GM12874 (cell line): ENCODE measurements around the gene MRPS17.

Source experiments
- CTCF ChIP-seq: IDR thresholded peaks from 2 replicates; pipeline ENCODE4 v1.5.1; 2011; ENCODE audit warnings: low read depth, mild to moderate bottlenecking, control low read depth, low read length, moderate library complexity; ENCODE audit not compliant: insufficient read depth

MRPS17 gene

GRCh38 chr7:55951637-55952351, at the start of gene MRPS17:
Gene MRPS17, plus strand, starts transcription at chr7:55951877. Its CDS starts 1,319 bp downstream, at chr7:55953196.
- TF ChIP-seq CTCF, result no peak

- TF ChIP-seq CTCF, result no peak
Observed at GRCh38 chr7:55903985-55904759, 47.5 kb upstream of the MRPS17 start.

GRCh38 chr7:55912748-55913158, 38.9 kb upstream of the MRPS17 start:
- TF ChIP-seq CTCF, result no peak

- no peak for TF ChIP-seq CTCF
Observed at GRCh38 chr7:55917771-55918170, 33.9 kb upstream of the MRPS17 start.

- no peak for TF ChIP-seq CTCF
Observed at GRCh38 chr7:55928006-55928767, 23.5 kb upstream of the MRPS17 start.

DNA sequence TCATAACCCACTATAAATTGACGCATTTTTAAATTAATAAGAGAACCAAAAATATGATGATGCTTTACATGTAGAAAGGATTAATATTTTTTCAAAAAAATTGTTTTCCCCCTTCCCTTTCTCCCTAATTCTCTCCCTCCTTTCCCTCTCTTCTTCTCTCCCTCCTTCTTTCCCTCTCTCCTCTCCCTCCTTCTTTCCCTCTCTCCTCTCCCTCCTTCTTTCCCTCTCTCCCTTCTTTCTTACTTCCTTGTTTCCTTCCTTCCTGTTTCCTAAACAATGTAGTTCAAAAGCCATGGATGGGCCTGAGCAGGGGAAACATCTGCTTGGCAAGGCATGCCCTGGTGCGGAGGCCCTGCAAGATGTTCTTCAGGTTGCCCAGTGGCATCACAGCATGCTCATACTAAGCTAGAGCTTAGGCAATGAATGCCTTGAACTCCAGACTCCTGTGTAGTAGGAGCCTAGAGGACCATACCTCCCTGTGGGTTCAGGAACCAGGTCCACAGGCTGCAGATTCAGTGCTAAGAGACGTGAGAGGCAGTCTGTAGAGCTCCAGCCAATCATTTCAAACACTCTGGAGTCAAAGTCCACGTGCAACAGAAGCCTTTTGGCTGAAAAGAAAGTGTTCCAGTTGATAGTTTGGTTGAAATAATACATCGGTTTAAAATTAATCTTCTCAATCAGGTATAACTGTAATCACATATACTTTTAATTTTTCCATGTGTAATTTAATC, 20.1 kb upstream of the MRPS17 start:
- no peak for TF ChIP-seq CTCF

DNA sequence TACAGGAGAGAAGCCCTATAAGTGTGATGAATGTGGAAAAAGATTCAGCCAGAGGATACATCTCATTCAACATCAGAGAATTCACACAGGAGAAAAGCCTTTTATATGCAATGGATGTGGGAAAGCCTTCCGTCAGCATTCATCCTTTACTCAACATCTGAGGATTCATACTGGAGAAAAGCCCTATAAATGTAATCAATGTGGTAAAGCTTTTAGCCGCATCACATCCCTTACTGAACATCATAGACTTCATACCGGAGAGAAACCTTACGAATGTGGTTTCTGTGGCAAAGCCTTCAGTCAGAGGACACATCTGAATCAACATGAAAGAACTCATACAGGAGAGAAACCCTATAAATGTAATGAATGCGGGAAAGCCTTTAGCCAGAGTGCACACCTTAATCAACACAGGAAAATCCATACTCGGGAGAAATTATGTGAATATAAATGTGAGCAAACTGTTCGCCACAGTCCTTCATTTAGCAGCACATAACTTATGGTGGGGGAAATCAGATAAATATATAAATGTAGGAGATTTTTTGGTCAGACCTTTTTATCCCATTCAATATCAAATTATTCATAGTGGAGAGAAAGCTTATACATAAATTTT, 12.1 kb upstream of the MRPS17 start:
- TF ChIP-seq CTCF, result no peak
